ENCODE data around the gene IZUMO4. TPM values are rescaled to one million over a fixed set of nuclear protein-coding genes. Genes with fewer than 3 reads are reported as not detected.

The IZUMO4 gene
- total RNA-seq, 1 donor from 2014 or later: 5.8 TPM

DNA sequence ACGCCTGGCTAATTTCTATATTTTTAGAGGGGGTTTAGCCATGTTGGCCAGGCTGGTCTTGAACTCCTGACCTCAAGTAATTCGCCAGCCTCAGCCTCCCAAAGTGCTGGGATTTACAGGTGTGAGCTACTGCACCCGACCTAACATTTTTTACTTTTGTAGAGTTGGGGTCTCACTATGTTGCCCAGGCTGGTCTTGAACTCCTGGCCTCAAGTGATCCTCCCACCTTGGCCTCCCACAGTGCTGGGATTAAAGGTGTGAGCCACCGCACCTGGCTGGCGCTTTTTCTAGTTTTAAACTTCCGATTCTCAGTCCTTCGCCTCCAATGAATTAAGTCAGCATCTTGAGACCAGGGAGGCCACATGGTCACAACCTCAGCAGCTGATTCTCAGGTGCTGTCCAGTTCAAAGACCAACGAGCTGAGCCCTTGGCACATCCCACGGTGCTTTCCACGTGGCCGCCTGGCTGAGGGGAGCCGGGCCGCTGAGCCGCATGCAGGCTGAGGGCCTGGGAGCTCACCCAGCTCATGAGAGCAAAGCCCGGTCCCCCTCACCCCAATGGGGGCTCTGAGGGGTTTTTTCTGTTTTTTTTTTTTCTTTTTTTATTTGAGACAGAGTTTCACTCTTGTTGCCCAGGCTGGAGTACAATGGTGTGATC, 45.6 kb downstream of the IZUMO4 start:
- H3K9ac ChIP-seq (ENCODE audit: low read length): no peak overlapping the region
- no peaks in the 10 kb centered on the region for H3K27me3 ChIP-seq (ENCODE audit: insufficient read depth, low read length)
- peaks cover 96% of the 10 kb centered on the region for H3K79me2 ChIP-seq (ENCODE audit: insufficient read depth, low read length)
- H3K27ac ChIP-seq (ENCODE audit: low read depth, low read length): no peak overlapping the region
- peaks cover 96% of the 10 kb centered on the region for H4K20me1 ChIP-seq (ENCODE audit: insufficient read depth, low read length)
- no peak overlapping the region for H2AFZ ChIP-seq (ENCODE audit: low read depth, low read length)
- no peak for DNase-seq (ENCODE audit: low read depth)
- H3K9me3 ChIP-seq (ENCODE audit: insufficient read depth, low read depth, low read length): no peaks in the 10 kb centered on the region
- Mint-ChIP-seq H3K36me3 (ENCODE audit: low read depth, unreplicated experiment) (peaks cover 5% of the 10 kb centered on the region), H3K27ac (ENCODE audit: unreplicated experiment) (no peak overlapping the region), H3K4me3 (ENCODE audit: unreplicated experiment) (no peak overlapping the region), H3K4me1 (ENCODE audit: low read depth, unreplicated experiment) (peaks cover 10% of the 10 kb centered on the region), H3K27me3 (ENCODE audit: low read depth, unreplicated experiment) (no peaks in the 10 kb centered on the region), H3K9me3 (ENCODE audit: unreplicated experiment) (no peaks in the 10 kb centered on the region)
- TF ChIP-seq, protein P1, sequence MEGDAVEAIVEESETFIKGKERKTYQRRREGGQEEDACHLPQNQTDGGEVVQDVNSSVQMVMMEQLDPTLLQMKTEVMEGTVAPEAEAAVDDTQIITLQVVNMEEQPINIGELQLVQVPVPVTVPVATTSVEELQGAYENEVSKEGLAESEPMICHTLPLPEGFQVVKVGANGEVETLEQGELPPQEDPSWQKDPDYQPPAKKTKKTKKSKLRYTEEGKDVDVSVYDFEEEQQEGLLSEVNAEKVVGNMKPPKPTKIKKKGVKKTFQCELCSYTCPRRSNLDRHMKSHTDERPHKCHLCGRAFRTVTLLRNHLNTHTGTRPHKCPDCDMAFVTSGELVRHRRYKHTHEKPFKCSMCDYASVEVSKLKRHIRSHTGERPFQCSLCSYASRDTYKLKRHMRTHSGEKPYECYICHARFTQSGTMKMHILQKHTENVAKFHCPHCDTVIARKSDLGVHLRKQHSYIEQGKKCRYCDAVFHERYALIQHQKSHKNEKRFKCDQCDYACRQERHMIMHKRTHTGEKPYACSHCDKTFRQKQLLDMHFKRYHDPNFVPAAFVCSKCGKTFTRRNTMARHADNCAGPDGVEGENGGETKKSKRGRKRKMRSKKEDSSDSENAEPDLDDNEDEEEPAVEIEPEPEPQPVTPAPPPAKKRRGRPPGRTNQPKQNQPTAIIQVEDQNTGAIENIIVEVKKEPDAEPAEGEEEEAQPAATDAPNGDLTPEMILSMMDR (IDR thresholded peaks at IDR 0.05; ENCODE audit: insufficient read depth, low read depth, low read length): no peak
- no peak for TF ChIP-seq EZH2 (IDR thresholded peaks at IDR 0.05; ENCODE audit: insufficient read depth, low read length)
- no peaks in the 10 kb centered on the region for H3K4me1 ChIP-seq (ENCODE audit: insufficient read depth, low read length)
- peaks cover 9% of the 10 kb centered on the region for H3K36me3 ChIP-seq (ENCODE audit: insufficient read depth, low read length)
- H3K4me2 ChIP-seq (ENCODE audit: low read length): no peak overlapping the region
- H3K4me3 ChIP-seq (ENCODE audit: insufficient read depth, low read depth, low read length): no peak overlapping the region
- FAIRE-seq: no peak

DNA sequence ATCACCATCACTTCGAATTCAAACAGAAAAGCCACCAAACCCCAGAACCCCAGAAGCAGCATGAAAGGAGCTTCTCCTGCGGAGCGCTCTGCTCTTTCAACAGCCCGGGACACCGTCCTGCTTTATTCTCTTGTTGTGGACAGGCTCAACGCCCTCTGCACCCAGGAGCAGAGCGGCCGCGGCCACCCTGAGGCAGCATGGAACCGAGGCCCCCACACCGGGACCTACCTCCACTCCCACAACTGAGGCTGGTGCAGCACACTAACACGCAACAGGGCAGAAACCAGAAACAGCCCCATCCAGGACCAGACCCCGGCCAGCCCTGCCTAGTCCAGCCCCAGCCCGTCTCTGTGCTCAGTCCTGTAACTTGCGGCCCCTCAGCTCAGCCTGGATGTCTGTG, 47.5 kb downstream of the IZUMO4 start:
- H3K27ac Mint-ChIP-seq (ENCODE audit: unreplicated experiment): no peak overlapping the region
- no peak for FAIRE-seq

More for the DNA sequence above, 47.5 kb downstream of the IZUMO4 start:
- Histone ChIP-seq H3K9me3 (ENCODE audit: insufficient read depth, low read depth, low read length) (no peaks in the 10 kb centered on the region), H3K79me2 (ENCODE audit: insufficient read depth, low read length) (peaks cover 98% of the 10 kb centered on the region), H3K4me1 (ENCODE audit: insufficient read depth, low read length) (peaks cover 5% of the 10 kb centered on the region), H3K27ac (ENCODE audit: low read depth, low read length) (no peak overlapping the region), H3K27me3 (ENCODE audit: insufficient read depth, low read length) (no peaks in the 10 kb centered on the region), H2AFZ (ENCODE audit: low read depth, low read length) (no peak overlapping the region), H3K9ac (ENCODE audit: low read length) (no peak overlapping the region), H3K4me3 (ENCODE audit: insufficient read depth, low read depth, low read length) (no peak overlapping the region), H3K36me3 (ENCODE audit: insufficient read depth, low read length) (peaks cover 4% of the 10 kb centered on the region), H4K20me1 (ENCODE audit: insufficient read depth, low read length) (peaks cover 96% of the 10 kb centered on the region), H3K4me2 (ENCODE audit: low read length) (no peak overlapping the region)
- H3K9me3 Mint-ChIP-seq (ENCODE audit: unreplicated experiment): no peaks in the 10 kb centered on the region
- H3K4me1 Mint-ChIP-seq (ENCODE audit: low read depth, unreplicated experiment): peaks cover 14% of the 10 kb centered on the region
- peak overlapping the region; percentile 14 for H3K4me3 Mint-ChIP-seq (ENCODE audit: unreplicated experiment)
- no peaks in the 10 kb centered on the region for H3K27me3 Mint-ChIP-seq (ENCODE audit: low read depth, unreplicated experiment)
- H3K36me3 Mint-ChIP-seq (ENCODE audit: low read depth, unreplicated experiment): peaks cover 1% of the 10 kb centered on the region
- no peak for DNase-seq (ENCODE audit: low read depth)
- TF ChIP-seq EZH2 (IDR thresholded peaks at IDR 0.05; ENCODE audit: insufficient read depth, low read length): no peak
- TF ChIP-seq, protein P1 (IDR thresholded peaks at IDR 0.05; ENCODE audit: insufficient read depth, low read depth, low read length): no peak

Data from astrocyte (in vitro differentiated cells and primary cell).